Caki2 (cell line): ENCODE results near the gene ZNF823. TPM values are rescaled to one million over a fixed set of nuclear protein-coding genes. Genes with fewer than 3 reads are reported as not detected.

Experiments
- DNase-seq: peaks from one replicate; pipeline ENCODE4 v3.0.0-alpha.2; 2015; ENCODE audit warnings: low read depth
- in situ Hi-C: cut with HindIII; loops from 2 replicates; pipeline ENCODE4 v1.10.0; 2016; ENCODE audit warnings: low sequenced_read_pairs, low pct_unique_long_range_greater_than_20kb, mixed read lengths
- total RNA-seq: library from RNA; depleted of rRNA; stranded (reverse); fragments of >200 nt; shearing (Covaris generic); gene quantifications from 2 replicates; pipeline ENCODE4 v1.2.3, GENCODE V29; 2014; ENCODE audit warnings: low replicate concordance

The ZNF823 gene
- total RNA-seq, 1 experiment from 2014 or later = 17.6 TPM

DNA sequence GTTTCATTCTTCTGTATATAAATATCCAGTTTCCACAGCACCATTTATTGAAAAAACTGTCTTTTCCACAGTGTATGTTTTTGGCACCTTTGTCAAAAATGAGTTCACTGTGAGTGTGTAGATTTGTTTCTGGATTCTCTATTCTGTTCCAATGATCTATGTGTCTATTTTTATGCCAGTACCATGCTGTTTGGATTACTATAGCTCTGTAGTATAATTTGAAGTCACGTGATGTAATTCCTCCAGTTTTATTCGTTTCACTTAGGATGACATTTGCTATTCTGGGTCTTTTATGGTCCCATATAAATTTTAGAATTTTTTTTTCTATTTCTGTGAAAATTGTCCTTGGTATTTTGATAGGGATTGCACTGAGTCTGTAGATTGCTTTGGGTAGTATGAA is 11.0 kb upstream of the ZNF823 start:
- in situ Hi-C loops = no loop called here
- DNase-seq = no peak

DNA sequence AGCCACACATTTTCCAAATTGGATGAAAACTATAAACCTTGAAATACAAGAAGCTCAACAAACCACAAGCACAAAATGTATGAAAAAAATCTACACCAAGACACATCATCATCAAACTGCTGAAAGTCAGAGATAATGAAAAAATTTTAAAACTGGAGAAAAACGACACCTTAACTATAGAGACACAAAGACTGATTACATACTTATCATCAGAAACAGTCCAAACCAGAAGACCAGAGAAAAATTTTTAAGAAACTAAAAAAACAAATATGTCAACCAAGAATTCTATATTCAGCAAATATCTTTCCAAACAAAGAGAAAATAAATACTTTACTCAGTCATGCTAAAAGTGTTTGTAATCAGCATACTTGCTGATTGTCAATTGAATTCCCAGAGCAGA is 8.5 kb upstream of the ZNF823 start:
- DNase-seq = no peak
- in situ Hi-C loops = no loop called here

DNA sequence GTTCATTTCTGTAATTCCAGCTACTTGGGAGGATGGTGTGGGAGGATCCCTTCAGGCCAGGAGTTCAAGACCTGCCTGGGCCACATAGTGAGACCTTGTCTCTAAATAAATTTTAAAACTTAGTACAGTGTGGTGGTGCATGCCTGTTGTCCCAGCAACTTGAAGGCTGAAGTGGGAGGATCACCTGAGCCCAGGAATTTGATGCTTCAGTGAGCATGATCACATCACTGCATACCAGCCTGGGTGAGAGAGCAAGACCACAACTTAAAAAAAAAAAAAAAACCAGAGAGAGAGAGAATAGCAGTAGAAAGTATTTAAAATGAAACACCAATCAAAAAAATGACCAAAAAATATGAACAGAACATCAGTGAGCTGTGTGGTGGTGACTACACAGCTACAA is 7.1 kb upstream of the ZNF823 start:
- in situ Hi-C loops = no loop called here
- peak; percentile 85 for DNase-seq

DNA sequence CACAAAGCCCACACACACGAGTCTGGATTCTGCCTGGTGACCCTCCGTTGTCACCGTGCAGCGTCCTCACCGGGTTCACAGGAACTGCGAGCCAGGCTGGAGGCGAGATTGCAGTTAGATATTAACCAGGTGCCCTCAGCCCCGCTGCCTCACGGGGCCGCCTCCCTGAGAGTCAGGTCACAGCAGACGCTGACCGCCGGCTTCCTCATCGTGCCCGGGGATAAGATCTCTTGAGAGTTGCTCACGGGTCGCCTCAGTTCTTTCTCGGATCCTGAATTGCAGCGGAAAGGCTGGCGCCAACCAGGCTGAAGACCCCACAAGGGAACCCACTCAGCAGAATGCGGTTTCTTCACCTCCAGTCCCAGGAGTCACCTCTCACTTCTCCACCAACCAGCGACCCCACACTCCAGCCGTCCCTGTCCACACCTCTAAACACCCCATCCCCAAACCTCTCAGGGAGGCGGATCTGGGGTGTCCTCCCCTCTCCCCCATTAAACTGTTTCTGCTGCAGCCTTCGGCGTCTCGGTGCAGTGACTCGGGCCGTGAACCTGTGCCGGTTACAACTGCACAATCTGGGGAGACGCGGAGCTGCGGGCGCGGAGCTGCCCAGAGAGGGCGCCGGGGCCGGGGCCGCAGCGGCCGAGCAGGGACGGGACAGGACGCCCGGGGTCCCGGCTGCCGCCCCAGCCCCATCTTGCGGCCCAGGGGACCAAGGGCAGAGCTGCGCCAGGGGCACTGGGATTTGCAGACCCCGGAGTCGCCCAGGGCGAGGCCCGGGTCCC is 591 bp downstream of the ZNF823 start:
- in situ Hi-C loops = no loop called here
- peak; percentile 80 for DNase-seq

DNA sequence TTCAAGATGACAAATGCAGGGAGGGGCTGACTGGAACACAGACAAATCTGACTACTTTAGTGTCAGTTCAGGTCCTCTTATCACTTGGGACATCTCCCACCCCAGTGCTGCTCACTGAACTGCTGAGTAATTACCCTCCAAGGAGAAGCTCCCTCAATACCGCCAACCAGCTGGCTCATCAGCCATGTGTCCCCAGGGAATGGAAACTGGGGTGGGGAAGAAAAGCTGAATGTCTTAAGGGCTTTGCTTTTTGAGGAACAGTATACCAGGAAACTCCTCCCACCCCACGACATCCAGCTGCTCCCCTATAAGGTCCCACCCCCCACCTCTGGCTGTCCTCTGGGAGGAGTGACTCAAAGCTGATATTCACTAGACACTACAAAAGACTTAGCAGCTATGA is 2.0 kb downstream of the ZNF823 start:
- peak; percentile 51 for DNase-seq
- in situ Hi-C loops = no loop called here

DNA sequence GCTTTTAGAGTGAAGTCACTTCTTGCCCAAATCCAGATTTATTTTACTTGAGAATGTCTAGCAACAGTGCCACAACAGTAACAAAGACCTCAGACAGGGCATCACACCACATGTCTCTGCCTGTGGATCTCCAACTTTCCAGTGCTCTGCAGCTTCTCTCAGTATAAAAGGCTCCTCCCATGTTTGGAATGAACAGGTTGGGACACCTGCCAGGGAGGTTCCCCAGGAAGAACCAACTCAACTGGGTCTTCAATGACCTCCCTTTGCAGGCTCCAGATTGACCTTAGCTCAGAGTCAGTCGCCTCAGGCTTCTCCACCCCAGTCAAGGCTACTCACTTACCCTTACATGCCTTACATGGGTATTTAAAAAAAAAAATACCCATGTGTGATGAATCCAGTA is 3.4 kb downstream of the ZNF823 start:
- in situ Hi-C loops = no loop called here
- DNase-seq = no peak

DNA sequence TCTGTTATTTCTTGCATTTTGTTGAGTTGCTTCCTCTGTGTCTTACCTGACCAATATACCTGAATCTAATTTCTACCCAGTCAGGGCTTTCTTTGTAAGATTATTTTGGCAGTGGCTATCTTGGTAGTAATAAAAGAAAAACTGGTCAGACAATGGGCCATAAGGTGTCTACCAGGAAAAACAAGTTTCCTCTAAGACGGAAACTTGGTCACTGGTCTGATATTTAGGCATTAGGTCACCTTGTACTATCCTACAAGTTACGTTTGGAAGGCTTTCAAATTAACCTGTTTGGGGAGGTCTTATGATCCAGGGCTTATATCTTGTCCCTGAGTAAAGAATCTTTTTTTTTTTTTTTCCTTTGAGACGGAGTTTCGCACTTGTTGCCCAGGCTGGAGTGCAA is 9.2 kb downstream of the ZNF823 start:
- no peak for DNase-seq
- in situ Hi-C loops = no loop called here

DNA sequence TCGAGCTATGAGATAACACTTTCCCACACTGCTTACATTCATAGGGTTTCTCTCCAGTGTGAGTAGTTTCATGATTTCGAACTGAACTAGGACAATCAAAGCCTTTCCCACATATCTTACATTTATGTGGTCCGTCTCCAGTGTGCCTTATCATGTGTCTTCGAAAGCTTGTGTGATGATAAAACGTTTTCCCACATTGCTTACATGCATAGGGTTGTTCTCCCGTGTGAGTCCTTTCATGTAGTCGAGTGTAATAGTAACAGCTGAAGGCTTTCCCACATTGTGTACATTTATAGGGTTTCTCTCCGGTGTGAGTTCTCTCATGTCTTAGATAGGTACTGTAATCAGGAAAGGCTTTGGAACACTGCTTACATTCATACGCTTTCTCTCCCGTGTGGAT is 16.3 kb downstream of the ZNF823 start:
- in situ Hi-C loops = no loop called here
- peak; percentile 28 for DNase-seq

DNA sequence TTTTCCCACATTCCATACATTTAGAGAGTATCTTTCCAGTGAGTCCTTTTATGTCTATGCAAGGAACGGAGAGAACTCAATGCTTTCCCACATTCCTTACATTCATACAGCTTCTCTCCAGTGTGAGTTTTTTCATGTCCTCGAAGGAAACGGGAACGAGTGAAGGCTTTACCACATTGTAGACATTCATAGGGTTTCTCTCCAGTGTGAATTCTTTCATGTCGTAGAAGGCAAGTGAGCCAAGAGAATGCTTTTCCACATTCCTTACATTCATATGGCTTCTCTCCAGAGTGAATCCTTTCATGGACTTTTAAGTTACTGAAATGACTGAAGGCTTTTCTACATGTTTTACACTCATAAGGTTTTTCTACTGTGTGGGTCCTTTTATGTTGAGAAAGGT is 17.1 kb downstream of the ZNF823 start:
- no peak for DNase-seq
- in situ Hi-C loops = no loop called here

DNA sequence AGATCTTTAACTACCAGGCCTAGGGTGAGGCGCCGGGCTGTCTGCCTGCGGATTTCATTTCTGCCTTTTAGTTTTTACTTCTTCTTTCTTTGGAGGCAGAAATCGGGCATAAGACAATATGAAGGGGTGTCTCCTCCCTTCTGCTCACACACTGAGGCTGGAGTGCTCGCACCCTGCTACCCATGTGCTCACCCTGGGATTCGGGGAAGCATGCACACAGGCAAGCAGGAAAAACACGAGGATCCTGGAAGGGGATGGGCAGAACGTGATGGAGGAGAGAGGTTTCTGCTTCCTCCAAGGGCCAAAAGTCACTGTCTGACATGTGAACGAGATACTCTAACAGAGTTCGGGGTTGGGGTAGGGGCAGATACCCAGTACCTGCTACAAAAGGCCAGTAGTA is 28.4 kb downstream of the ZNF823 start:
- in situ Hi-C loops = no loop called here
- no peak for DNase-seq

DNA sequence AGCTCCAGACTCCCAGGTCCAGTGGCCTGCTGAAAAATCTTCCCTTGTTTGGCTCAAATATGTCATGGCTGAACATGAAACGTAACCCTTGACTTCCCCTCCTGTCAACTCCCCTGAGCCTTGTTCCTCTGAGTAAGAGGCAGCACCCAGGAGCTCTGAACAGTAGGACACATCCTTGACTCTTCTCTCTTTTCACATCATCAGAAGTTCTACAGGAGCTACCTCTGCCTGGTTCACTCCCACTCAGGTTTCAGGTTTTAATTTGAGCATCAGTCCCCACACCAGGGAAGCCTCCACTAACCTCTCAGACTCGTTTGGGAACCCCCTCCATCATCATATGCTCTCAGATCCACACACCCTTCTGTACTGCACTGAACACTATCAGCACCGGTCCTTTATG is 30.3 kb downstream of the ZNF823 start:
- in situ Hi-C loops = no loop called here
- no peak for DNase-seq

DNA sequence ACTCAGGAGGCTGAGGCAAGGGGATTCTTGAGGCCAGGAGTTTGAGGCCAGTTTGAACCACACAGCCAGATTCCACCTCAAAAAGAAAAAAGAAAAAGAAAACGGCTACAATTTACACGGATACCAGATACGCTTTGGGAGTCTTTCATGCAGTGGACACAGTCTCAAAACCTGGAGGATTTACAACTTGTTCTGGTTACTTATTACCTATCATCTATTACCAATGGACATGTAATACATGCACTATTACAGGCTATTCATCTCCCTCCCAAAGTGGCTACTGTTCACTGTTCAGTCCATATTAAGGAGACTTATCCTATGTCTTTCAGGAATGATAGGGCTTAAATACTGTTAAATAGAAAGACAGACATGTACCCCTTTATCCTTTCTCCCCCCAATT is 33.3 kb downstream of the ZNF823 start:
- in situ Hi-C loops = no loop called here
- DNase-seq = no peak

DNA sequence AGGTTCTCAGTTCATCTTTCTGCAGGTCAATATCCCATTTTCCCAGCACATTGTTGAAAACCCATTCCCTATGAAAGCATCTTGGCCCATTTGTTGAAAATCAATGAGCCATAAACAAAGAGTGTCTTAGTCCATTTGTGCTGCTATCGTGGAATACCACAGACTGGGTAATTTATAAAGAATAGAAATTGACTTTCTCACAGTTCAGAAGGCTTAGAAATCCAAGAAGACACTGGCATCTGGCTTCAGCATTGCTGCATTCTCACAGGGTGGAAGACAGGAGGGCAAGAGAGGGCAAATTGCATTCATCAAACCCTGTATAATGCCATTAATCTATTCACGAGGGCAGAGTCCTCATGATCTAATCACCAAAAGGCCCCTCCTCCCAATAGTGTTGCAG is 34.1 kb downstream of the ZNF823 start:
- in situ Hi-C loops = no loop called here
- no peak for DNase-seq

DNA sequence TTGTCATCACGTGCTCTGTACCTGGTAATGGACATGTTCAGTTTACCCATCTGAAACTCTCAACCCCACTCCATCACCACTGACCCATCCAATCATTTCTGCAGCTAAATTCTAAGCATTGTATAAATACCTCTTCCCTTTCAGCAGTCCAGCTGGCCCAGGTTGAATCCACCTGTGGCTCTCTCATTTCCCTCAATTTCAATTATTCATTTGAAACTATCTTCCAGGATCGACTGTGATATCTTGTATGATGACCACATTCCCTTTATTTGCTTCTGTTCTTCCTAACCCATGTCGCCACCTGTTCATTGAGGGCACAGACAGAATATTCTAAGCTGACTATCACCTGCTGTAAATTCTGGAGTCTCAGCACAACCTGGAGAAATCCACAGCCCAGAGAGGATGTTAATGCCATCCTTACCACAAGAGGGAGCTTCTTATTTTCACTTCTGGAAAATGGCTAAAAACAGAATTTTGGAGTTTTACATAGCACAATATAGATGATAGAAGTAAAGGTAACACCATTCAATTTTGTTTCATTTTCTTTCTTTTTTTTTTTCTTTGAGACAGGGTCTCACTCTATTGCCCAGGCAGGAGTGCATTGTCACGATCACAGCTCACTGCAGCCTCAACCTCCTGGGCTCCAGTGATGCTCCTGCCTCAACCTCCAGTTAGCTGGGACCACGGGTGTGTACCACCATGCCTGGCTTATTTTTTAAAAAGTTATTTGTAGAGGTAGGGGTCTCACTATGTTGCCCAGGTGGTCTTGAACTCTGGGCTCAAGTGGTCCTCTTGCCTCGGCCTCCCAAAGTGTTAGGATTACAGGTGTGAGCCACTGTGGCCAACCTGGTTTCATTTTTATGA is 38.6 kb downstream of the ZNF823 start:
- peak; percentile 25 for DNase-seq
- in situ Hi-C loops = no loop called here

DNA sequence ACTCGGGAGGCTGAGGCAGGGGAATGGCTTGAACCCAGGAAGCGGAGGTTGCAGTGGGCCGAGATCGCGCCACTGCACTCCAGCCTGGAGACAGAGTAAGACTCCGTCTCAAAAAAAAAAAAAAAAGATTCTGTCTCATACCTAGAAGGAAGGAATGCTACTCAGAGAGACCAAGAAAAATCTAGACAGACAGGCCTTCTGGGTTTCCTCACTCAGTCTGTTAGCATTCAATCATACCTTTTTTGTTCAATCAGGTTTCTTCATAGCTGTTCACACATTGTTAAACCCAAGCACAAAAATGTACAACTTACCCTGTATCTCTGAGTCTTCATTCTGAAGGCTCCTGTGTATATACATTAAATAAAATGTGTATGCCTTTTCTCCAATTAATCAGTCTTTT is 40.5 kb downstream of the ZNF823 start:
- DNase-seq = no peak
- in situ Hi-C loops = no loop called here

DNA sequence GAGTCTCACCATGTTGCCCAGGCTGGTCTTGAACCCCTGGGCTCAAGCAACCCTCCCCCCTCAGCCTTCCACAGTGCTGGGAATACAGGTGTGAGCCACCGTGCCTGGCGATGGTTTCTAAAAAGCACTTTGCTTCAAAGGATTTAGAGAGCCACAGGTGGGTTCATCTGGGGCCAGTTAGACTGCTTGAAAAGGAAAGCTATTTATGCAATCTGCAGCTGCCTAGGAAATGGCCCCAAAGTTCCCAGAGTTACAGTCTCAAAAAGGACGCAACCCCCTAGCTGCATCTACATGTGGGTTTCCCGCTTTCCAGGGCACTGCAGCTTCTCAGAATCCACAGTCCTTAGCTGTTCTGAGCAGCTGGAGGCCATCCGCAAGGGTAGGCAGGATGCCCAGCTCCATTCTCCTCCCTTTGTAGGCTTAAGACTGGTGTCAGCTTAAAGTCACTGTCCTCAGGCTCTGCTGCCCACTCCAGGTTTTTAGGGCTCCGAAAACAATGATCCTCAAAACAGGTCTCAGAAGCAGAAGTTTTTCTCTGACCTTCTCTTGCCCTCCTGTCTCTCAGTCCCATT is 41.4 kb downstream of the ZNF823 start:
- no peak for DNase-seq
- in situ Hi-C loops = no loop called here

DNA sequence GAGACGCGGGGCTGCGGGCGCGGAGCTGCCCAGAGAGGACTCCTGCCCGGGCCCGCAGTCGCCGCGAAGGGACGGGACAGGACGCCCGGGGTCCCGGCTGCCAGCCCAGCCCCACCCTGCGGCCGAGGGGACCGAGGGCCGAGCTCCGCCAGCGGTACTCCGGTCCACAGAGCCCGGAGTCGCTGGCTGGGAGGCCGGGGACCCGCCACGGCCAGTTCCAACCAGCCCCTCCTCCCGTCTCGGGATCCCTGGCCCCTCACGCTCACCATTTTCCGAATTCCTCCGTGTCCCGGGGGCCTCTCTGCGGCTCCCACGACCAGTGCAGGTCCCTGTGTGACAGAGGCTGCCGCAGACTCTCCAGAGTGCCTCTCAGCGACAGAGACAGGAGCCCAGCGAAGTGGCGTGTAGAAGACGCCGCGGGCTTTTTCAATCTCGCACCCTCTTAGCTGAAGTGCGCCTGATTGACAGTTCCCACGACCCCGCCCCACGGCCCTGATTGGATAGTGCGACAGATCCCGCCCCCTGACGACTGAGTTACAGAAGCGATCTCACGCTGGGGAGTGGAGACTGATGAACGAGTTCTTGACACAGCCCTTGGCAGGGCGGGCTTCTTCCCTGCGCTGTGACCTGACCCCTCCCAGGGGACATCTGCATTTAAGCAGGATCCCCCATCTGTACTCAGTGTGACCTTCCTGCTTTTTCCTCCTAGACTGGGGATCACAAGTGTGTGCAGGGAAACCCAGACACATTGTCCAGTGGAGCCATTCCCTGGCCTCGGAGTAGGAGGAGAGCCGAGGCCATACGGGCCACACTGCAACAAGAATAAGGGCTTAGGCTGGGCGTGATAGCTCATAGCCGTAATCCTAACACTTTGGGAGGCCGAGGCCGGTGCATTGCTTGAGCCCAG is 44.0 kb downstream of the ZNF823 start:
- in situ Hi-C loops = no loop called here
- DNase-seq = peak; percentile 93
